Measurements from ENCODE around the gene TSPAN4.

- no peak for TF ChIP-seq EZH2 (IDR thresholded peaks at IDR 0.05; ENCODE audit: low read length, missing control alignments)
- no peak for TF ChIP-seq CTCF (conservative IDR thresholded peaks at IDR 0.05 in 1 of 2, IDR thresholded peaks at IDR 0.05 in 1 of 2; ENCODE audit: low read depth in 1 of 2, low read length in 2 of 2)
Observed at GRCh38 chr11:829847-830294, 12.8 kb upstream of the TSPAN4 start.

Measured in fibroblast of lung (primary cell).